Peyer's patch (tissue), 4 donors: ENCODE measurements around the gene GNAZ.

ENCODE experiments used
- CTCF ChIP-seq, 6 experiments: fragments of 450-650 bp in 4 of 6; fragments of 200-600 bp in 2 of 6; sonication (generic) in 1 of 6; IDR thresholded peaks; one replicate each; pipeline ENCODE4 v1.5.1; 2017 to 2019; ENCODE audit warnings: antibody characterized with exemption in 6 of 6, mild to moderate bottlenecking in 3 of 6, moderate library complexity in 1 of 6
- POLR2A ChIP-seq, 2 donors: fragments of 450-650 bp; IDR thresholded peaks; one replicate each; pipeline ENCODE4 v1.5.1; 2017; ENCODE audit warnings: antibody characterized with exemption in 2 of 2, mild to moderate bottlenecking in 2 of 2, moderate library complexity in 2 of 2

DNA sequence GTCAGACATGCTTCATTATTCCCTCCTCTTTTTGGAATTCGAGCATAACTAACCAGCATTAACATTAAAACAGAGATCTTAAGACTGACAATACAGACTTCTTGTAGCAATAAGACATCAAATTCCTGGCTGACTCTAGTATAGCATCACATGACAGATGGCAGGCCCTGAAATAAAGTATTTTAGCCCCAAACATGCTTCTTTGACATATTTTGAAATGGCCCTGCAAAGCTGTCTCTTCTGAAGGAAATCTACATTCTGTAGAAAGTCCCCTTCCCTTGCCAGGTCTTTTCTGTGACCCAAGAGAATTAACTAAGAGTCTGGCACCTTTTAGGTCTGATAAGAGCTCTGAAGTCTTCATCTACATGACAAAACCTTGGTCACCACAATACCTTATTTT, 38.5 kb upstream of the GNAZ start:
- TF ChIP-seq CTCF (IDR thresholded peaks at IDR 0.05) (no peak), POLR2A (IDR thresholded peaks at IDR 0.05) (no peak)
